Measurements from ENCODE around the gene CACUL1.

The CACUL1 gene

DNA sequence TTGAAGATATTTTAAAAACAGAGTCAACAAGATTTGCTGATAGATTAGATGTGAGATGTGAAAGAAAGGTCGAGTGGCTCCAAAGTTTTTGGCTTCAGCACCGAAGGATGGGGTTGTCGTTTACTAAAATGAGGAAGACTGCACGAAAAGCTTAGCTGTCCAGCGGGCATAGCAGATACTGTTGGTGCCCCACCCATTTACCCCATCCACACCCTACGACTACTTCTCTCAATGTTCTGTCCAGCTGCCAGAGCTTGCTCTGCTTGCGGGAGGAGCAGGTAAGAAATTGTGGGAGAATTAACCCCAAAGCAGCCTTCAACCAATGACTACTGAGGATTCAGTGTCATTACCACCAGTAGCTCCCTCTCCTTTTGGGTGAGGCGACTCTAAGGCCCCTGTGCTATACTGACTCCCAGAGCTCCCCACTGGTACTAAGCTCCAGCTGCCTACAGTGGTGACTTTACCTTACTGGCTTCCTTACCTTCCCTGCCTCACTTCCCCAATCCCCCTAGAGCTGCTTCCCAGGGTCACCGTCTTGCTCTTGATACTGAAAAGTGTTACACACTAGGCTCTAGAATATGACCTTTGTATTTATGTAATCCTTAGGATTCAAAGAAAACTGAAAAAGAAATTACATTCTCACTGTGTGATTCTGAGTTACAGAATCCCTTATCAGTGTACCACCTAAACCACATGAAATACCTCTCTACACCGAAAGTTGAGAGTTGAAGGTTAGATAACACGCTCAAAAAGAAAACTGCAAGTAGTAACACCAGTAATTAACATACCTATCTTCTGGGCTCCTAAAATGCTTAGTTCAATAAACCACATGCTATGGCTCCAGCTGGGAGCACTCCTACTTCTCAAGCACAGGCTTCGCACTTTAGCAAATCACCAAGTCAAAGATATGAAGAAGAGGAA is 22.3 kb downstream of the CACUL1 start:
- no peak for DNase-seq (ENCODE audit: low read depth)

DNA sequence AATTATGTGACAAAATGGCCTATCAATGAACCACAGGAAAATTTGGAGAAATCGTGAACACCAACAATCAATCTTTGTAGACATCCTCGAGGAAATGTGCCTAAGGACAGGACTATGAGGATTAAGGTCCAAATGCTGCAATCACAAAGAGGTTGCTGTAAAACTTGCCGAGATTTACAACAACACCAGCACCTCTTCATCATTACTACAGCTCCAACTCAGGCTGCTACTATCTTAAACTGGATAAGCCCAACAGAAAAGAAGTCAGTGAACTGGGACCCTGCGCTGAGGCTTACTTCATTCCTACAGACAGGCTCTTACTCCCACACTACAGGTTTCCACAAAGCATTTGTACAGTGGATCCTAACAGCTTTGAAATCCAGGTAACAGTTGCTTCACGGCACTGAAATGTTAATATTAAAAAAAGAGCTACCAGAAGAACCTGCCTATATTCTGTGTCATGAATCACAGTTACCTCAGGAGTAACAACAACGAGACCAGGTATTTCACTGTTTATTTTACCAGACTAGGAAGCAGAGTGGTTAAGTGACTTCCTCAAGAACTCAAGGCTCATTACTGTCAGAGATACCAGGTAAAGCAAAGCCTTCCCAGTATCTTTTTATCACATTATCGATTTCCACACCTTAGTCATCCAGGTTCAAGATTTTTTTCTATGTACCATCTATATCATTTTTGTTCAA is 23.9 kb downstream of the CACUL1 start:
- no peak for DNase-seq (ENCODE audit: low read depth)

DNA sequence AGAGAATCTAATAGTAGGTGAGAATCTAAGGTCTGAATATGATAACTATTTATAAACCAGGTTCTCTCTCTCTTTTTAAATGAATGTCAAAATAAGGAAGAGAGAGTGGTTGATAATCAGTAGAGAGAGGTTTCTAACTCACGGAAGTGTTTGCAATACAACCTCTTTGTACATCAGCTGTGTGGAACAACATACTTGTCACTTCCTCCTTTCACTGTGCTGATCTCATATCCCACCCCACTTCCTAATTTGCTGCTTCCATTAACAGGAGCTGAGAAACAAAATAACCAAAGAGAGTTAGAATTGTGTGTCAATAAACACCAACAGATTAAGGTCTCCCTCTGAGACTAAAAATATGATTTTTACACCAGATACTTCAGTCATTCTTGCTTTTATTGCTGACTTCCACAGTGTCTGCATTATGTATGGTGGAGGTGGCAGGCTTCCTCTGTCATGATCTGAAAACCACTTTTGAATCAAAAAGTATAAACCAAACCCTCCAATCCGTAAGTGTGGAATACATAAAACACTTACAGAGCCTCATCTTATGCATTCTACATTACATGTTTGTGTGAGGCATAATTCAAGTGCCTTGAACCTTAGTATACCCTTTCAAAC is 25.0 kb downstream of the CACUL1 start:
- DNase-seq (ENCODE audit: low read depth) = no peak

DNA sequence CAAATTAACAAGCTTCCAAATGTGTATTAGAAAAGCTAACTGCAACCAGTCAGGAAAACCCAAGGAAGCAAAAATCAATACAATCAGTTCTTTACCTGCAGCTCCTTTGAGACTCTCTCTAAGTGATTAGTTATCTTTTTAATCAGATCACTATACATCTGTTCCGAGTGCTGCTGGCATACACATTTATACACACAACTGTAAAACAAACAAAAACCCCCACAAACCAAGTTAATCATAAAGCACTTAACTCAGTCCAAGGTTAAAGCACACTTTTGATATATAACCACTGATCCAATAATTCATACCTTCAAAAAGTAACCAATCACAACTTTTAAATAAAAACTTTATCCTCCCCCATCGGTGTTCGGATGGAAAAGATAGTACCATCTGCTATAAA is 25.6 kb downstream of the CACUL1 start:
- DNase-seq (ENCODE audit: low read depth) = no peak

DNA sequence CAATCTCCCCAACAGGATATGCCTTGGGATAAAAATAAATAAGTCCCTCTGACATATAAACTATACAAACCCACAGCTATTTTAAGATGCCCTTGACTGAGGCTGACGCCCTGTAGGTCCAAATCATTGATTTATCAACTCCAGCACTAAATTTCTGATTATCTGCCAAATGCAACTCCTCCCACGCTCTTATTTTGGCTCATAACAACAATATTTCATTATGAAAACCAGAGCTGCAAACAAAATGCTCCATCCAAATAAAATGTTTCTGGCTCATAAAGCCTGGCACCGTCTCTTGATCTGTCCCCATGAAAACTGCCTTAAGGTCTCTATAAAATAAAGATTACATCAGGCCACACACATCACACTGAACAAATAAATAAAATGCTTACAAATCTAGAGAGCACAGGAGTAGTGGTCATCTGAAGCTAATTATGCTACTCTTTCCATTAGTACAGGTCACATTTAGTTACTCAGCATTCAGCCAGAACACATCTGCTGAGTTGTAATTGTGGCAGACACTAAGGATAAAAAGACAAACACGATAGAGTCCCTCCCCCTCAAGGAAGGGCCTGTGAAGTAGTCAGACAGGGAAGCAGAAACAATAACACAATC is 28.8 kb downstream of the CACUL1 start:
- DNase-seq (ENCODE audit: low read depth) = no peak

DNA sequence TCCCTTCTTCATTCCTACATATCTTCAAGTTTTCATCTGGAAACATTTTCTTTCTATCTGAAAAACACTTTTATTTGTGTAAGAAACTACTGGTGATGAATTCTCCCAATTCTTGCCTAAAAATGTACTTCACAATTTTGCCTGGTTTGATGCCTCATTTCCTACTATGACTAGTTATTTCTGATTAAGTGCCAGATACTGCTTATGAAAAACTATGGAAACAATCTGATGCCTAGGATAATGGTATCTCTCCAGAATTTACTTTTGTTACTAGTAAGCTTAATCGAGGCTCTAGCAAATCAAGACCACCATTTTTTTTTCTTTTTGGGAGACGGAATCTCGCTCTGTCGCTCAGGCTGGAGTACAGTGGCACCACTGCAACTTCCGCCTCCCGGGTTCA is 31.3 kb downstream of the CACUL1 start:
- no peak for DNase-seq (ENCODE audit: low read depth)

DNA sequence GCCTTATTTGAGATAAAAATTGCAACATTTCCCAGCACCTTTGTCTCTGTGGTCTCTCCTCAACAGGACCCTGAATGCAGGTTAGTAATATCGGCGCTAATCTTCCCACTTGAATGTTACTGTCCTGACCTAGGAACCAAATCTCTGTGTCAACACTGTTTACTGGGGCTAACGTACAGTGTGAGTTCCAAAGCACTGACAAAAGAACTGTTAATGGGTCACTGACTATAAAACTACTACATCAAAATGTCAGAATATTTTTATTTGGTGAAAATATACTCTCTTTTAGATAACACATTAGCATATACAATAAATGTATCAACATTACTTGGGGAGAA is 33.3 kb downstream of the CACUL1 start:
- no peak for DNase-seq (ENCODE audit: low read depth)

DNA sequence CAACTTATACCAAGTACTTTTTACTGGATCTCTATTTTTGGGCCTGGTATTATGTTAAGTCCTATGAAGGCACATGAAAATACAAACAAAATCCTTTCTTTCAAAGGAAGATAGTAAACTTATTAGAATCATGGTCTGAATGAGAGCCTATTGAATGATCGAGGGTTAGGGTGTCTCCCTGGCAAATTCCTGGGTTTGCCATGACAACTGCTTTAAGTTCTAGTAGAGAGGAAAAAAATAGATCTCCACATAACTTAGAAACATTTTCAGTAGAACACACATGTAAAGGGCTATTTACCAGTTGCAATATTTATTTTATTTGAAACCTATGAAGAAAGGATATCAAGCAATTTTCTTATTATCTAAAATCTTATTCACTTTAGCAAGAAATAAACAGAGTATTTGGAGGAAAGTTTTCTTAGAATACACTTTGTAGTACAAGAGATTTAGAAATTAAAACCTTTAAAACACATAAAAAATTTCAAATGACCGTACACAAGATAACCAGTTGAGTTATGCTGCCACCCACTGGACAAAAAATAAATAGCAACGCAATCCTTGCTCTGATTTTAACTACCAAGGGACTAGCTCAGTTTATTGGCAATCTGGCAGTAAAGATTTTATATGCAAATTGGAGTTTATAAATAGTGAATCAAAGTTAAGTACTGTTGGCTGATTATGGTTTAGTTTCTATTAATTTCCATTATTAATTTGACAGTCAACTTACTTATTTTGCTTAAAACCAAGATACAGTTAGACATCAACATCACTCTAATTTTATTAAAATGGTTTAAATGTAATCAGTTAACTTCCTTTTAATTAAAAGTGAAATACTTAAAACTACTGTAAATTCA is 33.9 kb downstream of the CACUL1 start:
- peak; percentile 48 for DNase-seq (ENCODE audit: low read depth)

DNA sequence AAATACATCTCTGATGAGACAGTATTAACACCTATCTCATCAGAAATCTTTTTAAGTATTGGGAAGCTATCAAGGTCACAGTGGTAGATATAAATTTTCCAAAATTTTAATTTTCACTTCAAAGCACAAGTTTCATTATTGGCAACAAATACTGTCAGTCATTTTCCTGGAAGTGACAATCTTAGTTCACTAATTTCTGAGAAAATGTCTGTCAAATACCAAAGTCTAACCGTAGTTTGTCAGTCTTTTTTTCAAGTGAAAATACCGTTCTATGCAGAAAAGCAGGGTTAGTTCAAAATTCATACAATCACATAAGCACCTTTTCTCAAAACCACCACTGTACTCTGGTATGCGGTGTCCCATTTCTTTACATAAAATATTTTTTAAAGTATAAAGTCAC is 40.4 kb downstream of the CACUL1 start:
- DNase-seq (ENCODE audit: low read depth) = no peak

DNA sequence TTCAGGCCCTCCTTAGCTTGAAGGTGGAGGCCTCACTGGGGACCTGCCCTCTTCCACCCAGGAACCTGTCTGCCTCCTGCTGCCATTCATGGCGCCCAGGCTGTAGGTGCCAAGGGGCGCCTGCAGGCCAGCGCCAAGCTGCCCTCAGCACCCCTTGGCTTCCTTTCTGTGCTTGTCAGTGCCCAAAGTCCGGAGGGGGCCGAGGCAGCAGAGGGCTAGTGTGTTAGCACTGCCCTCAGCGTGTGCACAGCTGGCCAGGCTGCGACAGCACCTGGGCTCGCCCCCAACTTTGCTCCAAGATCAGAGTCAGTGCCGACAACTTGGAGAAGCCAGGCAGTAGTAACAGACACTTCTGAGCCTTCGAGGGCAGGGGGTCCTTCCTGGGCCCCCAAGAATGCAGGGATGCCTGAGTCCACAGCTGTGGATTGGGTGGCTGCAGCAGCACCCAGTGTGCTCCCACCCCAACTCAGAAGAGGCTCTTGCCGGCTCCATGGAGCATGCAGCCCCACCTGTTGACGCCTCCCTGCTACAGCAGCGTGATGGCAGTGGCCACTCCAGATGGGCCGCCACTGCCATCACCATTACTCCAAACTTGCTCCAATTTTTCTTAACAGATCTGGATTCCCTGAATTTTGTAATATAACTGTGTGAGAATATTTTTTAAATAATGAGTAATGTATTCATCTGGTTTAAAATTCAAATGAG is 41.7 kb downstream of the CACUL1 start:
- DNase-seq (ENCODE audit: low read depth) = no peak

DNA sequence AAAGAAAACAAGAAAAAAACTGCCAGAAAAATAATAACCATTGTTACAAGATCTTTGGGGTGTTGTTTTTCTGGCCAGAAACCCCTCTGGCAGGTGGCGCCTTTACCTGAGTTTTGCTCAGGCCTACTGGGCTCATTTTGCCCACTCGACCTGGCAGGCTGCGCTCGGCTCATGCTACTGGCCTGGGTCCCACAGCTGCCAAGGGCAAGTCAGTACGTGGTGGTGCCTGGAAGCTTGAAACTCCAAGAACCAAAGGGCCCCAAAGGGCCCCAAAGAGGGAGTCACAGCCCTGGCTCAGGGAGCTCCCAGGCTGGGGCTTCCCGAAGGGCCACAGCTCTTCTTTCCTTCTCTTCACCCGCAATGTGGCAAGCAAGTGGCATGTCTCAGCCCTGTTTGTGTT is 42.7 kb downstream of the CACUL1 start:
- DNase-seq (ENCODE audit: low read depth) = no peak

DNA sequence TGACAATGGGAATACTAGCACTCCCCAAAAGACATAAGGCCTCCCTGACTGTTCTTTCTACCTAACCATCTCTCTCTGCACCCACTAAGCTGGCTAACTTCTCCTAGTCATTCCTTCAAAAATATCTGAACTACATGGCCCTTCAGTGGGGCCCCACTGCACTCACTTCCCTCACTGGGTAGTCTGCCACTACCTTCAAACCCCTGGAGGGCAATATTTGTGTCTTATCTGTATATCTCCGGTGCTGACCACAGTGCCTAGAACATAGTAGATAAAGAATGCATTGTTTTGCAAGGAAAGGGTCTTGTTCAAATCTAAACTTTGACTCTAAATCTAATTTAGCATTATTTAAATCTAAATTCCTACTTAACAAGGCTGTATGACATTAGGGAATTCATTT is 44.3 kb downstream of the CACUL1 start:
- no peak for DNase-seq (ENCODE audit: low read depth)

DNA sequence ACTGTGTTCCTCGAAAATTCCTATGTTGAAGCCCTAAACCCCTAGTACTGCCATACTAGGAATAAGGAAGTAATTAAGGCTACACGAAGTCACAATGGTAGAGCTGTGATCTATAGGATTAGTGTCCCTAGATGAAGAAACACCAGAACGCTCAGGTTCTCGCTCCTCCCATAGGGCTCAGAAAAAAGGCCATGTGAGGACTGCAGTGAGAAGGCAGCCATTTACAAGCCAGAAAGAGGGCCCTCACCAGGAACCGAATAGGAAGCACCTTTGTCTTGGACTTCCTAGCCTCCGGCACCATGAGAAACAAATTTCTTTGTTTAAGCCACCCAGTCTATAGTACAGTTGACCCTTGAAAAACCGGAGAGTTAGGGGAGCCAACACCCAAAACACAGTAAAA is 46.2 kb downstream of the CACUL1 start:
- no peak for DNase-seq (ENCODE audit: low read depth)

DNA sequence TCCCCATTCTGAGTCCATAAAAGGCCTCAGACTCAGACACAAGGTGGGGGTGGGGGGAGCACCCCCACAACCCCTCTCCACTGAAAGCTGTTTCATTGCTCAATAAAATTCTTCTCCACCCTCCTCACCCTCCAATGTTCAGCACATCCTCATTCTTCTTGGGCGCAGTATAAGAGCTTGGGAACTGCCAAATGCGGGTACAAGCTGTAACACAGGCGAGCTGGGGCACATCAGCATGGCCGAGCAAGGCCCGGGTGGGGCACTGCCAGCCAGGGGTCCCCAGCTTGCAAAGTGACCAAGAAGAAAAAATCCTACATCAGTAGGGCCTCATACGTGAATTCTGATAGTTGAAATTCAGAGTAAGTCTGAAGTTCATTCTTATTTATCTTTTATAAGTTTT is 50.1 kb downstream of the CACUL1 start:
- no peak for DNase-seq (ENCODE audit: low read depth)

DNA sequence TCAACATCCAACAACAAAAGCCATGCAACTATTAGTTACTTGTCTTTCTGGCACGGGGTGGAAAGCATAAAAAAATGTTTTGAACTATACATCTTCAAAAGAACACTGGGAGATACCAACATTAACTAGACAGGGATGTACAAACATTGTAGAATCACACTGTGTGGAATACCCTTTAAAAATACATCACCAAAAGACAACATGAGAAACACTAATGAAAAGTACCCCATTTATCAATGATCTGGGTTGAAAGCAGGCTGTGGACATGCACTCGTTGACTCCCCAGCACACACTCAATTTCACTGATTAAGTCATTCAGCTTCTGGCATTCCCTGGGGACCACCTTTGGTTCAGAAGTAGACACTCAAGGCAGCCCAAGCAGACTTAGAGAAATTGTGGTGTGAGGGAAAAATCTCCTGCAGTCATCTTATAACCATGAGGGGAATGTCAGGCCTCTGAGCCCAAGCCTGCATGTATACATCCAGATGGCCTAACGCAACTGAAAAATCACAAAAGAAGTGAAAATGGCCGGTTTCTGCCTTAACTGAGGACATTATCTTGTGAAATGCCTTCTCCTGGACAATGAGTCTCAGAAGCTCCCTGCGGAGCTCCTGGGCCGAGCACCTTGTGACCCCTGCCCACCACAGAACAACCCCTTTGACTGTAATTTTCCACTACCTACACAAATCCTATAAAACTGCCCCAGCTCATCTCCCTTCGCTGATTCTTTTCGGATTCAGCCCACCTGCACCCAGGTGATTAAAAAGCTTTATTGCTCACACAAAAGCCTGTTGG is 53.0 kb downstream of the CACUL1 start:
- no peak for DNase-seq (ENCODE audit: low read depth)

DNA sequence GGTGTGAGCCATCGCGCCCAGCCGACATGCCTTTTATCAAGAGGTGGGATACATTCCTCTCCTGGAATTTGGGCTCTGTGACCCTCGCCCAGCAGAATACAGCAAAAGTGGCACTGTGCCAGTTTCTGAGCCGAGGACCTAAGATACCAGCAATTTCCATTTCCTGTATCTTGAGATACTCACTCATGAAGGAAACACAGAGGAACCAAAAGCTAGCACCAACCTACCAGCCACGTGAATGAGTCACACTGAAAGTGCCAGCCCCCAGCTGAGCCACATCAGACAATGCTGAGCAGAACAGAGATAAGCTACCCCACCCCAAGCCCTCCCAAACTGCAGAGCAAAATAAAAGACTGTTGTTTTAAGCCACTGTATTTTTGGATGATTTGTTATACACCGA is 56.3 kb downstream of the CACUL1 start:
- DNase-seq (ENCODE audit: low read depth) = peak; percentile 81

DNA sequence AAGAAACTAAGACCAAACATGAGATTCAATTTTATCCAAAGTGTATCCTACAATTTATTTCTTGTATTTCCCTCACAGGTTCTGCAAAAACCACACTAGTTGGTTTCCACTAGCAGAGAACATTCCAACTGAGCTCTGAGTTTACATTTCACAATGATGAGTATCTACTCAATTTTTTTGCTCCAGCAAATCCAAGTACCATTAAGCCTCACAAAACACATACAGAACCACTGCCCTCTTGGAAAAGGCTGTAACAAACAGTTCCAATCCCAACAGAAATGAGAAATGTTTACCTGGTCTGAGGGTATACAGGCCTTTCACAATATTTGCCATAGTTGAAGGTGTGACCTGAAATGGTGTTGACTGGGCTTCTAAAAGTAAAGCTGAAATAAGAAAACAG is 59.9 kb downstream of the CACUL1 start:
- DNase-seq (ENCODE audit: low read depth) = no peak

DNA sequence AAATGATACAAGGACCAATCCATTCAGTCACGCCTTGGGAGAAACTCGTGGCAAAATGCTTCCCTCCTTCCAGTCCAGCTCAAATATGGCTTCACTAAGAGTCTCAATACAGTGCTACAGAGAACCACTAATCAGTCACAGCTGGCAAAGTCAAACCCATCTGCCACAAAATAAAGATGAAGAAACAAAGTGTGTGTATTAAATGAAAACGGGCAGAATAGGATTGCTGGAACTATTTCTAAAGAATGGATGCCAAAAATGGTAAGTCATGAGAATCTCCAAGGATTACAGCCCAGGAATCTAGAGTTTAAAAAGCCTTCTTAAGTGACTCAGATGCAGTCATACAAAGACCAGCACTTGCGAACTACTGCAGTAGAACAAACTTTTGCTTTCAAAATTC is 61.9 kb downstream of the CACUL1 start:
- DNase-seq (ENCODE audit: low read depth) = no peak

DNA sequence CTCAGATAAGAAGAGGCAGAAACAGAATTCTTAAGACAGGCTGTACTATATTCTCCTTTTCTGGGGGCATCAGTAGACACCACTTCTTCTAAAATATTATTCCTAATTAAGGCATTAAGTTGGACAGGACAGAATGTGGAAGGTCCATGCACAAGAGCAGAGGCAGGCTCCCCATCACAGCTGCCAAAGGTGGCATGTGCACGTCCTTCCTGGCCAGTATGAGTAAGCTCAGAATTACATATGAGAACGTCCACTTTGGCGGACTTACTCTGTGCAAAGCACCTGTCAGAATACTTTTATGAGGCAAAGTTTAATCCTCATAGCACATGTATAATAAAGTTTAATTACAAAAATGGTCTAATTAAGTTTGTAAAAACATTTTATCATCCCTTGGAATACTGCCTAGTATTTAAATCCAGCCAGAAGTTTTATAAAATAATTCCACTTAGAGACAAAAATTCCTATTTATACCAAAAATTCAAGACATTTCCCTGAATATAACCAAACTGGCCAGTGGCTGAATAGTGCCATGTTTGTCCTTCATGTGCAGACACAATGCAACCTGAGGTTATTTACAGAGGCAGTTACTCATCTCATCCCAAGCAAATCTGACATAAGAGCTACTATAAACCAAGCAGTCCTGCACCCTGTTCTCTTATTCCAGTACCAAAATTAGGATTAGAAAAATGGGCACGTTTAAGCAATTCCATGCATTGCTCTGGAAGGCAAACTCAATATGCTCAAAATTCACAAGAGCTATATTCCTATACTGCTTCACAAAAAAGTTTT is 65.5 kb downstream of the CACUL1 start:
- DNase-seq (ENCODE audit: low read depth) = no peak

DNA sequence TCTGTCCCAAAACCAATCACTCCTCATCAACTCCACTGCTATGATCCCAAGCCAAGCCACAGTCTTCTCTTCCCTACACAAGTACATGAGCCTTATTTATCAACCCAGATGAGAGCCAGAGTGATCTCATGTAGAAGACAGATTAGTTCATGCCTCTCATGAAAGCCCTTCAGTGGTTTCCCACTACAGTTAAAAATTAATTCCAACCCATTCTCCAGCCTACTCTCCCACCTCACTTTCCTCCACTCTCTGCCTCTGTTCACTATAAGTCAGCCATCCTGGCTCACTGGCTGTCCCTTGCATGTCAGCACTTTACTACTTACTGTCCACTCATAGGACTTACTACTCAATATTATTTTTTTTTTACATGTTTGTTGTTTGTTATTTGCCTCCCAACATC is 67.3 kb downstream of the CACUL1 start:
- no peak for DNase-seq (ENCODE audit: low read depth)
